Measurements from ENCODE around the gene HIBADH. TPM values are rescaled to one million over a fixed set of nuclear protein-coding genes. Genes with fewer than 3 reads are reported as not detected.

The HIBADH gene
- polyA plus RNA-seq, 1 donor (not counting 4 experiments of a cell fraction or from before 2014, with no cell fraction given) = 42.6 TPM

DNA sequence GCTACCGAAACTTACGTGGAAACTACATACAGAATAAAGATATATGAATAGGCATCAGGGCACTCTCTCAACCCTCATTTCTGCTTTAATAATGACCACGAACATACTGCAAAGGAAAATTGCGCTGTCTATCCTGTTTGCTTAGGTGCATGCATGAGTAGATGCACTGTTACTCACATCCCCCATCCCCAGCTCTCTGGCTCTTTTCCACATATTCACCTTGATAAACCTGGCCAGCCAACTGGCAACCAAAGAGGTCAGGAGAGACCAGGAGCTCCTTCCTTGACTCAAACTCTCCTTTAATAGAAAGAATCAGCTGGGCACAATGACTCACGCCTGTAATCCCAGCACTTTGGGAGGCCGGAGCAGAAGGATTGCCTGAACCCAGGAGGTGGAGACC, 29.6 kb downstream of the HIBADH start:
- H3K4me3 ChIP-seq (ENCODE audit: control insufficient read depth in 2 of 3, extremely low read depth in 1 of 3, insufficient read depth in 2 of 3, low read depth in 1 of 3, low read length in 3 of 3) = no peak overlapping the region
- DNase-seq (ENCODE audit: low read depth, low spot score) (no peak), FAIRE-seq (no peak)
- H3K4me1 ChIP-seq (ENCODE audit: control insufficient read depth, extremely low read depth, insufficient read depth, low read length) = no peaks in the 10 kb centered on the region
- no peak overlapping the region for H2AFZ ChIP-seq (ENCODE audit: control insufficient read depth, low read length)
- H3K36me3 ChIP-seq (ENCODE audit: control insufficient read depth in 2 of 2, extremely low read depth in 1 of 2, insufficient read depth in 2 of 2, low read length in 2 of 2) = peaks cover 0 to 3% of the 10 kb centered on the region in 2 experiments
- no peaks in the 10 kb centered on the region for H3K9me3 ChIP-seq (ENCODE audit: control insufficient read depth, low read depth, low read length)
- no peaks in the 10 kb centered on the region for H3K9me1 ChIP-seq (ENCODE audit: control insufficient read depth, extremely low read depth, insufficient read depth, low read length)
- dilution Hi-C loops (cut with MboI; ENCODE audit: extremely low pct_ligation_motif_present, low sequenced_read_pairs) = no loop called here
- H3K79me2 ChIP-seq (ENCODE audit: control insufficient read depth, insufficient read depth, low read length) = no peaks in the 10 kb centered on the region
- TF ChIP-seq, protein P1, sequence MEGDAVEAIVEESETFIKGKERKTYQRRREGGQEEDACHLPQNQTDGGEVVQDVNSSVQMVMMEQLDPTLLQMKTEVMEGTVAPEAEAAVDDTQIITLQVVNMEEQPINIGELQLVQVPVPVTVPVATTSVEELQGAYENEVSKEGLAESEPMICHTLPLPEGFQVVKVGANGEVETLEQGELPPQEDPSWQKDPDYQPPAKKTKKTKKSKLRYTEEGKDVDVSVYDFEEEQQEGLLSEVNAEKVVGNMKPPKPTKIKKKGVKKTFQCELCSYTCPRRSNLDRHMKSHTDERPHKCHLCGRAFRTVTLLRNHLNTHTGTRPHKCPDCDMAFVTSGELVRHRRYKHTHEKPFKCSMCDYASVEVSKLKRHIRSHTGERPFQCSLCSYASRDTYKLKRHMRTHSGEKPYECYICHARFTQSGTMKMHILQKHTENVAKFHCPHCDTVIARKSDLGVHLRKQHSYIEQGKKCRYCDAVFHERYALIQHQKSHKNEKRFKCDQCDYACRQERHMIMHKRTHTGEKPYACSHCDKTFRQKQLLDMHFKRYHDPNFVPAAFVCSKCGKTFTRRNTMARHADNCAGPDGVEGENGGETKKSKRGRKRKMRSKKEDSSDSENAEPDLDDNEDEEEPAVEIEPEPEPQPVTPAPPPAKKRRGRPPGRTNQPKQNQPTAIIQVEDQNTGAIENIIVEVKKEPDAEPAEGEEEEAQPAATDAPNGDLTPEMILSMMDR (optimal IDR thresholded peaks at IDR 0.05 in 1 of 3, IDR thresholded peaks at IDR 0.05 in 1 of 3, conservative IDR thresholded peaks at IDR 0.05 in 1 of 3; ENCODE audit: extremely low read depth in 1 of 3, insufficient read depth in 2 of 3, low read length in 3 of 3) = no peak
- no peak for TF ChIP-seq EZH2 (IDR thresholded peaks at IDR 0.05; ENCODE audit: low read length)
- H3K9ac ChIP-seq (ENCODE audit: control insufficient read depth, extremely low read depth, insufficient read depth, low read length) = no peak overlapping the region
- H3K27ac ChIP-seq (ENCODE audit: control insufficient read depth, insufficient read depth, low read length) = no peak overlapping the region
- H3K4me2 ChIP-seq (ENCODE audit: control insufficient read depth, extremely low read depth, insufficient read depth, low read depth, low read length) = no peak overlapping the region
- H3K27me3 ChIP-seq (ENCODE audit: control insufficient read depth, extremely low read depth, insufficient read depth, low read length) = no peaks in the 10 kb centered on the region
- no peaks in the 10 kb centered on the region for H4K20me1 ChIP-seq (ENCODE audit: control insufficient read depth, extremely low read depth, insufficient read depth, low read length)

DNA sequence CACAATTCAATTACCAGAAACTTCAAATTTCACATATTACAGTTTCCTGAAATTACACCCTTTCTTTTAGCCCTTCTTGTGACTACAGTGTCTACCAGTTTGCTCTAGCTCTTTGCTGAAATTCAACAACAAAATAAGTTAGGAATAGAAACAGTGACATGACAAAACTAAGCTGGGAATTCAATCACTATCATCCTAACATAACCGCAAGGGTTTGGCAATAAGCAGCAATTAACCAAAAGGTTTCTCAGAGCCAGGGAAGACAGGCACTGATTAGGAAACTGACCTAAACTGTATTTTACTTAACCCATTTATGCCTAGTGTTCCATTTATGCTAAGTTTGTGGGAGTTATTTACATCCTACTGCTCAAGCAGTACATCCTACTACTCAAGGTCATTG, 31.3 kb downstream of the HIBADH start:
- dilution Hi-C loops (cut with MboI; ENCODE audit: extremely low pct_ligation_motif_present, low sequenced_read_pairs) = no loop called here
- Histone ChIP-seq H4K20me1 (ENCODE audit: control insufficient read depth, extremely low read depth, insufficient read depth, low read length) (no peaks in the 10 kb centered on the region), H3K36me3 (ENCODE audit: control insufficient read depth in 2 of 2, extremely low read depth in 1 of 2, insufficient read depth in 2 of 2, low read length in 2 of 2) (peaks cover 0 to 3% of the 10 kb centered on the region in 2 experiments), H3K9me1 (ENCODE audit: control insufficient read depth, extremely low read depth, insufficient read depth, low read length) (no peaks in the 10 kb centered on the region), H3K4me3 (ENCODE audit: control insufficient read depth in 2 of 3, extremely low read depth in 1 of 3, insufficient read depth in 2 of 3, low read depth in 1 of 3, low read length in 3 of 3) (no peak overlapping the region), H3K27me3 (ENCODE audit: control insufficient read depth, extremely low read depth, insufficient read depth, low read length) (no peaks in the 10 kb centered on the region), H3K9ac (ENCODE audit: control insufficient read depth, extremely low read depth, insufficient read depth, low read length) (no peak overlapping the region), H3K79me2 (ENCODE audit: control insufficient read depth, insufficient read depth, low read length) (no peaks in the 10 kb centered on the region), H3K9me3 (ENCODE audit: control insufficient read depth, low read depth, low read length) (no peaks in the 10 kb centered on the region), H3K27ac (ENCODE audit: control insufficient read depth, insufficient read depth, low read length) (no peak overlapping the region), H2AFZ (ENCODE audit: control insufficient read depth, low read length) (no peak overlapping the region), H3K4me1 (ENCODE audit: control insufficient read depth, extremely low read depth, insufficient read depth, low read length) (no peaks in the 10 kb centered on the region), H3K4me2 (ENCODE audit: control insufficient read depth, extremely low read depth, insufficient read depth, low read depth, low read length) (no peak overlapping the region)
- FAIRE-seq (peak; percentile 23), DNase-seq (ENCODE audit: low read depth, low spot score) (no peak)
- TF ChIP-seq, protein P1 (optimal IDR thresholded peaks at IDR 0.05 in 1 of 3, IDR thresholded peaks at IDR 0.05 in 1 of 3, conservative IDR thresholded peaks at IDR 0.05 in 1 of 3; ENCODE audit: extremely low read depth in 1 of 3, insufficient read depth in 2 of 3, low read length in 3 of 3) = no peak
- no peak for TF ChIP-seq EZH2 (IDR thresholded peaks at IDR 0.05; ENCODE audit: low read length)
